IgD-negative memory B cell (primary cell): ENCODE results near the gene CATSPERZ. TPM values are rescaled to one million over a fixed set of nuclear protein-coding genes. Genes with fewer than 3 reads are reported as not detected.

Experiments
- H3K27ac Mint-ChIP-seq, 3 donors: one replicate each; pipeline ENCODE4 v1.8.0; 2020 to 2022; ENCODE audit warnings: mild to moderate bottlenecking in 3 of 3, mixed read lengths in 3 of 3, moderate library complexity in 1 of 3
- H3K27me3 Mint-ChIP-seq: one replicate; pipeline ENCODE4 v1.8.0; 2021; ENCODE audit warnings: mixed read lengths
- H3K36me3 Mint-ChIP-seq: one replicate; pipeline ENCODE4 v1.8.0; 2020; ENCODE audit warnings: mild to moderate bottlenecking, mixed read lengths
- H3K4me1 Mint-ChIP-seq, 3 donors: one replicate each; pipeline ENCODE4 v1.8.0; 2020 to 2022; ENCODE audit warnings: mixed read lengths in 3 of 3, mild to moderate bottlenecking in 1 of 3
- H3K4me3 Mint-ChIP-seq, 4 donors: one replicate each; pipeline ENCODE4 v1.8.0; 2020 to 2022; ENCODE audit warnings: mild to moderate bottlenecking in 4 of 4, mixed read lengths in 4 of 4, moderate library complexity in 3 of 4
- H3K9me3 Mint-ChIP-seq, 3 donors: one replicate each; pipeline ENCODE4 v1.8.0; 2020 to 2021; ENCODE audit warnings: mixed read lengths in 3 of 3, mild to moderate bottlenecking in 1 of 3
- polyA plus RNA-seq: library from polyadenylated mRNA; unstranded; fragments of 300-500 nt; fragmentation: Illumina TruSeq; gene quantifications from one replicate; pipeline ENCODE4 v1.2.3, GENCODE V29; 2021

The CATSPERZ gene
- polyA plus RNA-seq, 1 donor from 2014 or later = not detected

DNA sequence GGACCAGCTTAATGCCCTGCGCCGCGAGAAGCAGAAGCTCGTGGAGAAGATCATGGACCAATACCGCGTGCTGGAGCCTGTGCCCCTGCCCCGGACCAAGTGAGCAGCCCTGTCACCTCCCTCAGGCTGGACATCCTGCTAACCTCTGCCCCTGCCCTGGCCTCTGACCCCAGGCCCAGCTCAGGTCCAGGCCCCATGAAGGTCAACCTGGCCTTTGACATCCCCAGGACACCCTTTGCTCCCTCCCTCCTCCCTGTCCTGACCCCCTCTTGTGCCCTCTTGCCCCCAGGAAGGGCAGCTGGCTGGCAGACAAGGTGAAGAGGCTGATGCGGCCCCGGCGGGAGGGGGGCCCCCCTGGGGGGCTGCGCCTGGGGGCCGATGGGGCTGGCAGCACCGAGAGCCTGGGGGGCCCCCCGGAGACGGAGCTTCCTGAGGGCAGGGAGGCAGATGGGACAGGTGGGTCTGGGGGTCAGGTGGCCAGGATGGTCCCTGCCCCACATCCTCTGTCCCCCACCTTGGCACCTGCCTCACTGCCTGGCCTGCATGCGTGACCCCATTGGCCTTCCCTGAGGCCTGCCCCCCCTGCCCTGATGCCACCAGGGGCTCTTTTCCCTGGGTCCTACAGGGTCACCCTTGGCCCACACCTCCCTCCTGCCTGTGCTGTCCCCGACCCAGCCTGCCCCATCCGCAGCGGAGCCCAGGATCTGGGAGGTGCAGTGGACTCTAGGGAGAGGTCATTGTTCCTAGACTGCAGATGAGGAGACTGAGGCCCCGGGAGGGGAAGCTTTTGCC is 53.8 kb downstream of the CATSPERZ start:
- no peaks in the 10 kb centered on the region for H3K27me3 Mint-ChIP-seq
- H3K36me3 Mint-ChIP-seq = peaks cover 2% of the 10 kb centered on the region
- peaks cover 0 to 11% (median 2%) of the 10 kb centered on the region in 3 donors for H3K4me1 Mint-ChIP-seq
- no peak overlapping the region for H3K27ac Mint-ChIP-seq
- H3K4me3 Mint-ChIP-seq = no peak overlapping the region
- H3K9me3 Mint-ChIP-seq = no peaks in the 10 kb centered on the region

Other genes with a start within 250 kb of the CATSPERZ start
- gene MACROD1, start 134.2 kb upstream of the CATSPERZ start, polyA plus RNA-seq = 9.7 TPM
- 102 TPM for gene STIP1, start 114.2 kb upstream of the CATSPERZ start, polyA plus RNA-seq
- gene FERMT3, start 93.6 kb upstream of the CATSPERZ start, polyA plus RNA-seq = 149 TPM
- 75.0 TPM for gene TRPT1, start 74.2 kb upstream of the CATSPERZ start, polyA plus RNA-seq
- 56.6 TPM for gene NUDT22, start 74.1 kb upstream of the CATSPERZ start, polyA plus RNA-seq
- 49.3 TPM for gene DNAJC4, start 69.8 kb upstream of the CATSPERZ start, polyA plus RNA-seq
- gene VEGFB, start 65.8 kb upstream of the CATSPERZ start, polyA plus RNA-seq = 34.8 TPM
- 101 TPM for gene FKBP2, start 59.3 kb upstream of the CATSPERZ start, polyA plus RNA-seq
- 48.1 TPM for gene PPP1R14B, start 53.4 kb upstream of the CATSPERZ start, polyA plus RNA-seq
- gene PLCB3, start 48.8 kb upstream of the CATSPERZ start, polyA plus RNA-seq = 0.33 TPM
- gene BAD, start 15.7 kb upstream of the CATSPERZ start, polyA plus RNA-seq = 53.2 TPM
- gene GPR137, start 14.5 kb upstream of the CATSPERZ start, polyA plus RNA-seq = 19.7 TPM
- not detected for gene KCNK4, start 9.1 kb upstream of the CATSPERZ start, polyA plus RNA-seq
- gene ESRRA, start 5.2 kb downstream of the CATSPERZ start, polyA plus RNA-seq = 11.2 TPM
- gene TRMT112, start 17.2 kb downstream of the CATSPERZ start, polyA plus RNA-seq = 560 TPM
- gene PRDX5, start 17.8 kb downstream of the CATSPERZ start, polyA plus RNA-seq = 185 TPM
- gene CCDC88B, start 39.8 kb downstream of the CATSPERZ start, polyA plus RNA-seq = 33.0 TPM
- 12.2 TPM for gene RPS6KA4, start 58.8 kb downstream of the CATSPERZ start, polyA plus RNA-seq